ENCODE data around the gene BDH1.
"Not testable (repeated sequence)": the region's sequence is repeated elsewhere in the genome, so short reads cannot be mapped to it uniquely, and the experiment has no call there.

The BDH1 gene

GRCh38 chr3:197484204-197484901 lies 71.4 kb downstream of the BDH1 start:
- no peak overlapping the region for H3K27ac ChIP-seq (ENCODE audit: low read length)
- H3K27me3 ChIP-seq (ENCODE audit: control insufficient read depth, insufficient read depth, low read length), result no peaks in the 10 kb centered on the region
- no peak overlapping the region for H3K9ac ChIP-seq (ENCODE audit: low read length)
- peaks cover 20% of the 10 kb centered on the region for H3K4me1 ChIP-seq (ENCODE audit: control insufficient read depth, low read depth, low read length)
- H3K9me3 ChIP-seq (ENCODE audit: control insufficient read depth, low read depth, low read length), result no peaks in the 10 kb centered on the region
- H3K4me3 ChIP-seq (ENCODE audit: low read length), result no peak overlapping the region
- no peaks in the 10 kb centered on the region for H3K36me3 ChIP-seq (ENCODE audit: control insufficient read depth, low read depth, low read length)

- H3K27me3 ChIP-seq (ENCODE audit: control insufficient read depth, insufficient read depth, low read length), result no peaks in the 10 kb centered on the region
- H3K36me3 ChIP-seq (ENCODE audit: control insufficient read depth, low read depth, low read length), result no peaks in the 10 kb centered on the region
- H3K27ac ChIP-seq (ENCODE audit: low read length), result no peak overlapping the region
- no peak overlapping the region for H3K9ac ChIP-seq (ENCODE audit: low read length)
- H3K9me3 ChIP-seq (ENCODE audit: control insufficient read depth, low read depth, low read length), result no peaks in the 10 kb centered on the region
- H3K4me3 ChIP-seq (ENCODE audit: low read length), result no peak overlapping the region
- H3K4me1 ChIP-seq (ENCODE audit: control insufficient read depth, low read depth, low read length), result peaks cover 20% of the 10 kb centered on the region
Observed at GRCh38 chr3:197482001-197482400, 73.8 kb downstream of the BDH1 start.

GRCh38 chr3:197480320-197480719 lies 75.4 kb downstream of the BDH1 start:
- no peaks in the 10 kb centered on the region for H3K36me3 ChIP-seq (ENCODE audit: control insufficient read depth, low read depth, low read length)
- no peak overlapping the region for H3K9ac ChIP-seq (ENCODE audit: low read length)
- no peak overlapping the region for H3K4me3 ChIP-seq (ENCODE audit: low read length)
- H3K9me3 ChIP-seq (ENCODE audit: control insufficient read depth, low read depth, low read length), result no peaks in the 10 kb centered on the region
- H3K4me1 ChIP-seq (ENCODE audit: control insufficient read depth, low read depth, low read length), result peaks cover 20% of the 10 kb centered on the region
- no peak overlapping the region for H3K27ac ChIP-seq (ENCODE audit: low read length)
- H3K27me3 ChIP-seq (ENCODE audit: control insufficient read depth, insufficient read depth, low read length), result no peaks in the 10 kb centered on the region

- H3K9ac ChIP-seq (ENCODE audit: low read length), result no peak overlapping the region
- H3K4me3 ChIP-seq (ENCODE audit: low read length), result no peak overlapping the region
- no peaks in the 10 kb centered on the region for H3K9me3 ChIP-seq (ENCODE audit: control insufficient read depth, low read depth, low read length)
- peaks cover 20% of the 10 kb centered on the region for H3K4me1 ChIP-seq (ENCODE audit: control insufficient read depth, low read depth, low read length)
- no peaks in the 10 kb centered on the region for H3K36me3 ChIP-seq (ENCODE audit: control insufficient read depth, low read depth, low read length)
- no peaks in the 10 kb centered on the region for H3K27me3 ChIP-seq (ENCODE audit: control insufficient read depth, insufficient read depth, low read length)
- H3K27ac ChIP-seq (ENCODE audit: low read length), result no peak overlapping the region
Observed at GRCh38 chr3:197478746-197479668, 76.8 kb downstream of the BDH1 start.

- H3K4me1 ChIP-seq (ENCODE audit: control insufficient read depth, low read depth, low read length), result peaks cover 18% of the 10 kb centered on the region
- H3K36me3 ChIP-seq (ENCODE audit: control insufficient read depth, low read depth, low read length); H3K27me3 ChIP-seq (ENCODE audit: control insufficient read depth, insufficient read depth, low read length); H3K27ac ChIP-seq (ENCODE audit: low read length); H3K4me3 ChIP-seq (ENCODE audit: low read length); H3K9me3 ChIP-seq (ENCODE audit: control insufficient read depth, low read depth, low read length); H3K9ac ChIP-seq (ENCODE audit: low read length): not testable (repeated sequence)
Observed at GRCh38 chr3:197477816-197478215, 78.0 kb downstream of the BDH1 start.

GRCh38 chr3:197475997-197476525 lies 79.7 kb downstream of the BDH1 start:
- no peaks in the 10 kb centered on the region for H3K9me3 ChIP-seq (ENCODE audit: control insufficient read depth, low read depth, low read length)
- no peaks in the 10 kb centered on the region for H3K36me3 ChIP-seq (ENCODE audit: control insufficient read depth, low read depth, low read length)
- H3K4me1 ChIP-seq (ENCODE audit: control insufficient read depth, low read depth, low read length), result peaks cover 4% of the 10 kb centered on the region
- H3K9ac ChIP-seq (ENCODE audit: low read length), result no peak overlapping the region
- no peak overlapping the region for H3K27ac ChIP-seq (ENCODE audit: low read length)
- H3K4me3 ChIP-seq (ENCODE audit: low read length), result no peak overlapping the region
- no peaks in the 10 kb centered on the region for H3K27me3 ChIP-seq (ENCODE audit: control insufficient read depth, insufficient read depth, low read length)

GRCh38 chr3:197475514-197475913 lies 80.3 kb downstream of the BDH1 start:
- H3K9me3 ChIP-seq (ENCODE audit: control insufficient read depth, low read depth, low read length), result no peaks in the 10 kb centered on the region
- no peaks in the 10 kb centered on the region for H3K36me3 ChIP-seq (ENCODE audit: control insufficient read depth, low read depth, low read length)
- no peak overlapping the region for H3K9ac ChIP-seq (ENCODE audit: low read length)
- H3K4me1 ChIP-seq (ENCODE audit: control insufficient read depth, low read depth, low read length), result peaks cover 8% of the 10 kb centered on the region
- H3K27me3 ChIP-seq (ENCODE audit: control insufficient read depth, insufficient read depth, low read length), result no peaks in the 10 kb centered on the region
- H3K4me3 ChIP-seq (ENCODE audit: low read length), result no peak overlapping the region
- no peak overlapping the region for H3K27ac ChIP-seq (ENCODE audit: low read length)

GRCh38 chr3:197472151-197472550 lies 83.6 kb downstream of the BDH1 start:
- H3K4me1 ChIP-seq (ENCODE audit: control insufficient read depth, low read depth, low read length), result peaks cover 12% of the 10 kb centered on the region
- no peak overlapping the region for H3K9ac ChIP-seq (ENCODE audit: low read length)
- no peak overlapping the region for H3K27ac ChIP-seq (ENCODE audit: low read length)
- no peaks in the 10 kb centered on the region for H3K27me3 ChIP-seq (ENCODE audit: control insufficient read depth, insufficient read depth, low read length)
- no peaks in the 10 kb centered on the region for H3K9me3 ChIP-seq (ENCODE audit: control insufficient read depth, low read depth, low read length)
- H3K4me3 ChIP-seq (ENCODE audit: low read length), result no peak overlapping the region
- no peaks in the 10 kb centered on the region for H3K36me3 ChIP-seq (ENCODE audit: control insufficient read depth, low read depth, low read length)

GRCh38 chr3:197471221-197472010 lies 84.4 kb downstream of the BDH1 start:
- Histone ChIP-seq H3K9ac (ENCODE audit: low read length) (no peak overlapping the region), H3K27ac (ENCODE audit: low read length) (no peak overlapping the region), H3K4me1 (ENCODE audit: control insufficient read depth, low read depth, low read length) (peaks cover 18% of the 10 kb centered on the region), H3K4me3 (ENCODE audit: low read length) (no peak overlapping the region), H3K36me3 (ENCODE audit: control insufficient read depth, low read depth, low read length) (no peaks in the 10 kb centered on the region), H3K27me3 (ENCODE audit: control insufficient read depth, insufficient read depth, low read length) (no peaks in the 10 kb centered on the region), H3K9me3 (ENCODE audit: control insufficient read depth, low read depth, low read length) (no peaks in the 10 kb centered on the region)

GRCh38 chr3:197468866-197469382 lies 86.8 kb downstream of the BDH1 start:
- Histone ChIP-seq H3K4me3 (ENCODE audit: low read length) (no peak overlapping the region), H3K27ac (ENCODE audit: low read length) (no peak overlapping the region), H3K36me3 (ENCODE audit: control insufficient read depth, low read depth, low read length) (no peaks in the 10 kb centered on the region), H3K27me3 (ENCODE audit: control insufficient read depth, insufficient read depth, low read length) (no peaks in the 10 kb centered on the region), H3K4me1 (ENCODE audit: control insufficient read depth, low read depth, low read length) (peaks cover 18% of the 10 kb centered on the region), H3K9me3 (ENCODE audit: control insufficient read depth, low read depth, low read length) (no peaks in the 10 kb centered on the region), H3K9ac (ENCODE audit: low read length) (no peak overlapping the region)

GRCh38 chr3:197468167-197468566 lies 87.6 kb downstream of the BDH1 start:
- Histone ChIP-seq H3K9ac (ENCODE audit: low read length) (no peak overlapping the region), H3K27me3 (ENCODE audit: control insufficient read depth, insufficient read depth, low read length) (no peaks in the 10 kb centered on the region), H3K4me1 (ENCODE audit: control insufficient read depth, low read depth, low read length) (peaks cover 18% of the 10 kb centered on the region), H3K27ac (ENCODE audit: low read length) (no peak overlapping the region), H3K36me3 (ENCODE audit: control insufficient read depth, low read depth, low read length) (no peaks in the 10 kb centered on the region), H3K9me3 (ENCODE audit: control insufficient read depth, low read depth, low read length) (no peaks in the 10 kb centered on the region), H3K4me3 (ENCODE audit: low read length) (no peak overlapping the region)

All from iPS-18a (cell line).